Stomach smooth muscle (tissue), 2 donors: ENCODE data around the gene LGALS7.
"Not testable (repeated sequence)": the region's sequence is repeated elsewhere in the genome, so short reads cannot be mapped to it uniquely, and the experiment has no call there.

Experiments used
- H3K27ac ChIP-seq: one replicate; pipeline ENCODE4 v1.7.0; 2013; ENCODE audit warnings: mild to moderate bottlenecking, low read length, inconsistent platforms
- H3K27me3 ChIP-seq, 2 donors: one replicate each; pipeline ENCODE4 v1.7.0; 2013; ENCODE audit warnings: low read length in 2 of 2; ENCODE audit not compliant: insufficient read depth in 2 of 2, control insufficient read depth in 1 of 2
- H3K36me3 ChIP-seq, 2 donors: one replicate each; pipeline ENCODE4 v1.7.0; 2013; ENCODE audit warnings: low read length in 2 of 2; ENCODE audit not compliant: control insufficient read depth in 2 of 2, insufficient read depth in 2 of 2
- H3K4me1 ChIP-seq: one replicate; pipeline ENCODE4 v1.7.0; 2013; ENCODE audit warnings: low read length; ENCODE audit not compliant: control insufficient read depth, insufficient read depth
- H3K4me3 ChIP-seq, 2 donors: one replicate each; pipeline ENCODE4 v1.7.0; 2013; ENCODE audit warnings: low read length in 2 of 2
- H3K9ac ChIP-seq, 2 donors: one replicate each; pipeline ENCODE4 v1.7.0; 2013; ENCODE audit warnings: low read length in 2 of 2, mild to moderate bottlenecking in 1 of 2
- H3K9me3 ChIP-seq, 2 donors: one replicate each; pipeline ENCODE4 v1.7.0; 2013; ENCODE audit warnings: low read length in 2 of 2; ENCODE audit not compliant: control insufficient read depth in 2 of 2
- donor health status: healthy.
- donor health status: Pancreatic carcinoma.

LGALS7 gene

GRCh38 chr19:38797781-38798180 is 24.5 kb upstream of the LGALS7 start:
- H3K9me3 ChIP-seq, H3K4me3 ChIP-seq, H3K27ac ChIP-seq, H3K9ac ChIP-seq, H3K36me3 ChIP-seq, H3K27me3 ChIP-seq, H3K4me1 ChIP-seq: not testable (repeated sequence)

DNA sequence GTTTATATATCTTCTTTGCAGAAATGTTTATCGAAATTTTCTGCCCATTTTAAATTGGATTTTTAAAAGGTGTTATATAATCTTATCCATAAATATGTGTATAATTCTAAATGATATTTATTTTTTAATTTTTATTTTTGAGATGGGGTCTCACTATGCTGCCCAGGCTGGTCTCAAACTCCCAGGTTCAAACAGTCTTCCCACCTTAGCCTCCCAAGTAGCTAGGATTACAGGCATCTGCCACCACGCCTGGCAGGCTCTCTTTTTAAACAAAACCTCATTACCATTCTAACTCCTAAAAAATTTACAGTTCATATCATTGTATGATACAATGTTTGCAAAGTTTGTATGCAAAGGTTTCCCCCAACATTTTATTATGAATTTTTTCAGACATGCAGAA is 22.8 kb upstream of the LGALS7 start:
- Histone ChIP-seq H3K4me3 (no peak overlapping the region), H3K9ac (no peak overlapping the region)

GRCh38 chr19:38795549-38795948 is 22.2 kb upstream of the LGALS7 start:
- H3K9ac ChIP-seq, result no peak overlapping the region
- H3K4me1 ChIP-seq, result no peaks in the 10 kb centered on the region
- H3K27ac ChIP-seq, result no peak overlapping the region
- H3K4me3 ChIP-seq, result no peak overlapping the region
- H3K9me3 ChIP-seq, result no peaks in the 10 kb centered on the region
- H3K36me3 ChIP-seq, result no peaks in the 10 kb centered on the region
- no peaks in the 10 kb centered on the region for H3K27me3 ChIP-seq

More for the DNA sequence above, 22.8 kb upstream of the LGALS7 start:
- no peaks in the 10 kb centered on the region for H3K4me1 ChIP-seq
- H3K9me3 ChIP-seq, result no peaks in the 10 kb centered on the region
- H3K27me3 ChIP-seq, result no peaks in the 10 kb centered on the region
- H3K36me3 ChIP-seq, result no peaks in the 10 kb centered on the region
- H3K27ac ChIP-seq, result no peak overlapping the region

GRCh38 chr19:38793671-38794070 is 20.4 kb upstream of the LGALS7 start:
- H3K36me3 ChIP-seq, result no peaks in the 10 kb centered on the region

DNA sequence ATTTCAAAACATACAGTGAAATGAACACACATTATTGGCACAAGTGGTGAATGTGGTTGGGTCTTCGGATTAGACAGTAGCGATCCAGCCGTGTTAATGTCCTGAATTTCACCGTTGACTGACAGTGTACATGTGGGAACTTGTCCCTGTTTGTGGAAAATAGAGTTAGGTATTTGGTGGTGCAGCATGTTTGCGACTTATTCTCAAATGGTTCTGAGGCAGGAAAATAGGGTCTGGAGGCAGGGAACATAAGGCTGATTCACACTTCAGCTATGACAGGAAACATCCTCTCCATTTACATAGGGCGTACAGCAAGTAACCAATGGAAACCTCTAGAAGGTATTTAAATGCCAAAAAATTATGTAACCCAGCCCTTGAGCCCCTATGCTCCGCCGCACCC is 19.9 kb upstream of the LGALS7 start:
- no peaks in the 10 kb centered on the region for H3K9me3 ChIP-seq
- no peaks in the 10 kb centered on the region for H3K4me1 ChIP-seq
- no peak overlapping the region for H3K9ac ChIP-seq
- no peak overlapping the region for H3K27ac ChIP-seq
- H3K27me3 ChIP-seq, result no peaks in the 10 kb centered on the region
- H3K4me3 ChIP-seq, result no peak overlapping the region
- no peaks in the 10 kb centered on the region for H3K36me3 ChIP-seq

More at GRCh38 chr19:38793671-38794070, 20.4 kb upstream of the LGALS7 start:
- Histone ChIP-seq H3K9ac (no peak overlapping the region), H3K4me3 (no peak overlapping the region), H3K9me3 (no peaks in the 10 kb centered on the region), H3K4me1 (no peaks in the 10 kb centered on the region), H3K27me3 (no peaks in the 10 kb centered on the region), H3K27ac (no peak overlapping the region)

GRCh38 chr19:38792250-38793111 is 19.2 kb upstream of the LGALS7 start:
- H3K4me1 ChIP-seq, result no peaks in the 10 kb centered on the region
- no peaks in the 10 kb centered on the region for H3K9me3 ChIP-seq
- H3K27ac ChIP-seq, result no peak overlapping the region
- H3K27me3 ChIP-seq, result no peaks in the 10 kb centered on the region
- H3K4me3 ChIP-seq, result no peak overlapping the region
- no peaks in the 10 kb centered on the region for H3K36me3 ChIP-seq
- H3K9ac ChIP-seq, result no peak overlapping the region

- not testable (repeated sequence) for H3K4me3 ChIP-seq, H3K27ac ChIP-seq, H3K9me3 ChIP-seq, H3K27me3 ChIP-seq, H3K9ac ChIP-seq, H3K36me3 ChIP-seq, H3K4me1 ChIP-seq
These were observed 18.2 kb upstream of the LGALS7 start for GRCh38 chr19:38791451-38792064.

GRCh38 chr19:38790507-38791403 is 17.4 kb upstream of the LGALS7 start:
- not testable (repeated sequence) for H3K36me3 ChIP-seq, H3K4me1 ChIP-seq, H3K9ac ChIP-seq, H3K27me3 ChIP-seq, H3K9me3 ChIP-seq, H3K4me3 ChIP-seq, H3K27ac ChIP-seq

DNA sequence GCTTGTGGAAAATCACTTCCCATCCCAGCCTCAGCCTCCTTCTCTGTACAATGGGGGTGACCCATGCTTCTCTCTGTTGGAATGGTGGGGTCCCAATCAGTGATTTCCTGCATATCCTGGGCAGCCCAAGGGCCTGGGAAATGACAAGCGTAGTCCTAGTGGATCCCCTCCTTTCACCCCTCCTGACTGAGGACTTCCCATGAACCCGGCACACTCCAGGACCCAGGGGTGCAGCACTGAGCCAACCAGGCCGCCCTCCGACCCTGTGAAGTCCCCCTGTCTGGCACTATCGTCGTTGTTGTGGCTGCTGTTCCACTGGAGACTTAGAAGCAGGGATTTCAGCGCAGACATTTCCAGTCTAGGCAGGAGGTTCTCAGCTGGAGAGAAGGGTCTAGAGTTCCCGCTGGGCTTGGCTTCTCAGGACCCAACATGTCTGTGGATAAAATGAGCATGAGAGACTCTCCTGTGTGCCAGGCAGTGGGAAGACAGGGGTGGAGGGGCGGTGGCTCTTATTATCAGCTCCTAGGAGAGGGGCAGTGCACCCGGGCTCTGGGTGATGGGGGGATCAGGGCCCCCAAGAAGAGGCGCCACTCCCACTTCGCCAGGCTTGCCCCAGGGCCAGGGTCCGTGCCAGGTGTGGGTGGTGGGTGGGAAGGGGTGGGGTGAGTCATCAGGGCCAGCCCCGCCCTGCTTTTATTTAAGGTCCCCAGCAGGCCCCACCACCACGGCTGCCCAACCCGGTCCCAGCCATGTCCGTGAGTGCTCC is 15.3 kb upstream of the LGALS7 start, which contains the start of gene LGALS7B:
Gene LGALS7B (plus strand): TSS at position 723 of the 766 bp plus-strand sequence. CDS start 27 bp downstream, at position 750.
- Histone ChIP-seq H3K27ac (no peak within 1 kb of the TSS), H3K4me1 (no peaks in the 10 kb centered on the region), H3K9me3 (no peaks in the 10 kb centered on the region), H3K4me3 (no peak within 1 kb of the TSS), H3K36me3 (no peaks in the 10 kb centered on the region), H3K27me3 (no peaks in the 10 kb centered on the region), H3K9ac (no peak within 1 kb of the TSS)
